Islet of Langerhans (tissue), 1 donor: ENCODE results near the gene MLC1.

ENCODE experiments used
- FAIRE-seq: peaks from one replicate; lab custom pipeline; 2011; peaks lifted over from hg19 to GRCh38; lab: Jason Lieb, UNC

Gene MLC1

DNA sequence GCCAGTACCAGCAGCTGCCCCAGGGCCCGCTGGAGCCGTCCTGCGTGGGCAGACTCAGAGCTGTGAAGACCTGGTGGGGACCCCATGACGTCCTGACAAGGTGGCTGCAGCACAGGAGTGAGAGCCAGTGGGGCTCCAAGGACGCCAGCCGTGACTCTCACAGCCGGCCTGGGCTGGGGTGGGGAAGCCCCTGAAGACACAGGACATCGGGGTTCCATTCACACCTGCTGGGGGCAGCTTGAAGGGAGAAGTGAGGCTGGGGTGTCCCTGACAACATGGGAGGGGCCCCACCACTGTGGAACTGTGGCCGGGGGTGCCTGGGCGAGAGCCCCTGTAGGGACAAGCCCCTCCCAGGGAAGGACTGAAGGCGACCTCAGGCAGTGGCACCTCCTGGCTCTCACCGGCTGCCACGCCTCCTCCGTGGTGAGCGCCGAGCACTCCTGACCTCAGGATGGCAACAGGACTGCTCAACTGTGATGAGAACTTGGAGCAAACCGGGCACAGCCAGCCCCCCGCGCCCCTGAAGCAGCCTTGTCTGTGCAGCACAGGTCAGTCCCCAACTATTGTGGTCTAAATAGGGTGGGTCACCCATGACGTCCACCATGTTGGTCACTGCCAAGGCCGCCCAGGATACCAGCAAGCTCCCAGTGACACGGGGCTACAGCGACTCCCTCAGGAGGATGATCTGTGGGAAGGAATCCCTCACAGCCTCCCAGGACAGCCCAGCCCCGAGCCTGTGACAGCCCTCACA, 49.9 kb downstream of the MLC1 start:
- no peak for FAIRE-seq

GRCh38 chr22:50034126-50035081, 50.8 kb downstream of the MLC1 start:
- FAIRE-seq: no peak

DNA sequence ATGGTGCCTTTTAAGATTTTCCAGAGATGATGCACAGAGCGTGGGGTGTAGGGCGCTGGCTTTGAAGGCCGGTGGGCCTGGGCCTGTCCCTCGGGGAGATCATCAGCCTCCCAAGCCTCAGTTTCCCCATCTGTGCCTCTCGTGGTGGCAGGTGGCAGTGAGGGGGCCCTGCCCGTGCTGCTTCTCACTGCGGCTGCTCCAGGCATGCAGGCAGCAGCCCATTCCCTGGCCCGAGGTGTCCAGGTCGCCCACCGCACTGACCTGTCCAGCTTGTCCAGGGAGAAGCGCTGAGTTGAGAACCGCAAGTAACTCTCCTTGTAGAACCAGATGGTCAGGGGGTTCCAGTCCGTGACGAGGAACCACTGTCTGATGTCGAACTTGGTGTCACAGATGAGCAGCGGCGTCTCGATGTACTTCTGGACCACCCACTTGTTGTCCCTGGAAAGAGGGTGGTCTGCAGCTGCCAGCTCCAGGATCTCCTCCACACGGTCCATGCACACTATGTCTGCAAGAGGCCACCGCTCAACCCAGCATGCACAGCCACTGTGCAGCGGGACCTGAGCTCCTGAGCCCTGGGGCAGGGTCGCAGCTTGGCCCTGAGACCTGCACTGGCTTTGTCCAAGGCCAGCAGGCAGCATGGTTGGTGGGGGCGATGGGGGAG, 52.2 kb downstream of the MLC1 start:
- no peak for FAIRE-seq

DNA sequence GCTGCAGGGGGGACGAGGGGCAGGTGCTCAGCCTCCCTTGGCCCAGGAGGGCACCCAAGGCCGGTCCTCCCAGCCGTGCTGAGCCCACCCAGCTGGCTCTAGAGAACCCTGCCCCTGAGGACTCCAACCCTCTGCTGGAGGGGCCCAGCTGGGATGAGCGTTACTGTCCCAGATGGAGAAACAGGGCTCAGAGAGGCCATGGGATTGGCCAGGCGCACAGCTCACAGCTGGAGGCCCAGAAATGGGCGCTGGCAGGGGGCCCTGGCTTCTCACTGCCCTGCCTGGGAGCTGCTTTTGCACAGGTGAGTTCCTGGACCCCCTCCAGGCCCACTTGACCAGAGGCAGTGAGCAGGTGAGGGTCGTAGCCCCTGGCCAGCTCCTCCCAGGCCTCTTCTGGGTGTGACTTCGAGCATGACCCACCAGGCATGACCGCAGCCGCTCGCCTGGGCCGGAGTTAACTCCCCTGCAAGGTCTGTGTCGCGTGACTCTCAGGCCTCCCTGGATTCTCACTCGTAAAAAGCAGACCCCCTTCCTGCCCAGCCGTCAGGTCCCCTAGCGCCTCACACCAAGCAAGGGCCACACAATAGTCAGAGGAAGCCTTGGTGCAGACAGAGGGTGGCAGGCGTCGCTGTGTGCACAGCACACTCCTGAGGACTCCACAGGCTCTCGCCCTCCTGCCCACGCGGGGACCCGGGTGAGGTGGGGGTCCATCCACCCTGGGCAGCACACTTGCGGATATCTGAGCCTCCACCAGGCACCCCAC, 52.9 kb downstream of the MLC1 start:
- FAIRE-seq: no peak

GRCh38 chr22:50031189-50032091, 53.8 kb downstream of the MLC1 start:
- FAIRE-seq: no peak

- FAIRE-seq: no peak
Measured at GRCh38 chr22:50030297-50031188, 54.7 kb downstream of the MLC1 start.

DNA sequence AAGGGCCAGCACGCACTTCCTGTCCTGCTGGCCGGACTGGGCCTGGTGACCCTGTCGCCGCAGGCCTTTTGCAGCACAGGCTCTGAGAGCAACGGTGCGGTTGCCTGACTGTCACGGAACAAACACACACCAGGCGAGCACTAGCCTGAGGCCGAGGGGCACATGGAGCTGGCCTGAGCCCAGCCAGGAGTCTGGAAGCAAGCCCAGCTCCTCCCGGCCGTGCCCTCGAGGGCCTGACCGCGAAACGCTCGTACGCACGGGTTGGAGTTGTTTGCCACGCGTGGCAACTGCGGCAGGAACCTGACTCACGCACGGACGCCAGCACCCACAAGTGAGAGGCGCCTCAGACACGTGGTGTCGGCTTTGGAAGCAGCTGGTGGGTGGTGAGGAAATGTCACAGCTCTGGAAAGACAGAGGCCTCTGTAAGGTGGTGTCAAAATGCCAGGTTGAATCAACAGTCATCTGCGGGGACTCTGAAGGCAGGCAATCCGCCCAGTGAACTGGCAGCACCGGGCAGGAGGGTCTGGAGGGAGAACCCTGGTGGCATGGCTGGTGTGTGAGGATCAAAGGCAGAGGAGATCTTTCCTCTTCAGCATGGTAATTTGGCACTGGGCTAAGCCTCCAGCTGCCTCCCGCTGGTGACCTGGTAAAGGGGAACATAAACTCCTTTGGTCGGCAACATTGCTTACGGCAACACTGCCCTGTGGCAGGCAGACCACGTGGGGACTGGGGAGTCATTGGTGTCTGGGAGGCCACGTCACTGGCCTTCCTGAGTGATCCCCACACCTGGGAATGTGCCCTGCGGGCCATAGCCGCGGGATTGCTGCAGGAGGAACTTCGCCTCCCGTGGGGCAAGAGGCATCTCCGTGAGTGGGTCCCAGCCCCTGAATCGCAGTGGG, 57.3 kb downstream of the MLC1 start:
- no peak for FAIRE-seq

GRCh38 chr22:50025993-50026392, 59.2 kb downstream of the MLC1 start:
- FAIRE-seq: no peak

DNA sequence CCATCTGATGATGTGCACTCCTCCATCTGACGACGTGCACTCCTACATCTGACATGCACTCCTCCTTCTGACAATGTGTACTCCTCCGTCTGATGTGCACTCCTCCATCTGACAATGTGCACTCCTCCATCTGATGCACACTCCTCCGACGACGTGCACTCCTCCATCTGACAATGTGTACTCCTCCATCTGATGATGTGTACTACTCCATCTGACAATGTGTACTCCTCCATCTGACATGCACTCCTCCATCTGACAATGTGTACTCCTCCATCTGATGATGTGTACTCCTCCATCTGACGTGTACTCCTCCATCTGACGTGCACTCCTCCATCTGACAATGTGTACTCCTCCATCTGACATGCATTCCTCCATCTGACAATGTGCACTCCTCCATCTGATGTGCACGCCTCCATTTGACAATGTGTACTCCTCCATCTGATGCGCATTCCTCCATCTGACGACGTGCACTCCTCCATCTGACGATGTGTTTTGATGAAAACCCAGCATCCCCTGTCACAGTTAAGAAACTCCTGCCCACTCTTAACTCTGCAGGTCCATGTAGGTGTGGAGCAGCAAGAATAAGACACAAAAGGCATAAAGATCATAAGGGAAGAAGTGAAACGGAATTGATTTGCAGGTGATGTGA, 62.9 kb downstream of the MLC1 start:
- FAIRE-seq: no peak

GRCh38 chr22:50020606-50021005, 64.6 kb downstream of the MLC1 start:
- no peak for FAIRE-seq

GRCh38 chr22:50019316-50019715, 65.9 kb downstream of the MLC1 start:
- no peak for FAIRE-seq

GRCh38 chr22:50018608-50019285, 66.5 kb downstream of the MLC1 start:
- FAIRE-seq: no peak

DNA sequence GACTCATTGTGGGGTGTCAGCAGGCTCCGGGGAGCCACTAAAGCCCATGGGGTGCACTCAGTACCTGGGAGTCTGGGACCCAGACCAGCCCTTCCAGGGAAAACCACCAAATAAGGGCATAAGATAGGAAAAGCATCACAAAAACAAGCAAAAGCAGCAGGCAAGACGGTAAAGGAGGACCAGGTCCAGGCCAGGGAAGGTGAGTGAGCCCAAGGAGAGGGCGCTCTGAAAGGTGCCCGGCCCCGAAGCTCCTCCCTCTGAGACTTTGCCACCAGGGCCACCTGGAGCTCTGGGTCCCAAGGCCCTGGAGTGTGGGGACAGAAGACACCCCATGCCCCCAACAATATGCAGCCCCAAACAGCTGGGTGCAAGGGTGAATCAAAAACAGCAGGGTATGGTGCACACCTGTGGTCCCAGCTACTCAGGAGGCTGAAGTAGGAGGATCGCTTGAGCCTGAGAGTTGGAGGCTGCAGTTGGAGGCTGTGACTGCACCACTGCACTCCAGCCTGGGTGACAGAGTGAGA, 67.5 kb downstream of the MLC1 start:
- FAIRE-seq: no peak

GRCh38 chr22:50016988-50017700, 68.1 kb downstream of the MLC1 start:
- no peak for FAIRE-seq

DNA sequence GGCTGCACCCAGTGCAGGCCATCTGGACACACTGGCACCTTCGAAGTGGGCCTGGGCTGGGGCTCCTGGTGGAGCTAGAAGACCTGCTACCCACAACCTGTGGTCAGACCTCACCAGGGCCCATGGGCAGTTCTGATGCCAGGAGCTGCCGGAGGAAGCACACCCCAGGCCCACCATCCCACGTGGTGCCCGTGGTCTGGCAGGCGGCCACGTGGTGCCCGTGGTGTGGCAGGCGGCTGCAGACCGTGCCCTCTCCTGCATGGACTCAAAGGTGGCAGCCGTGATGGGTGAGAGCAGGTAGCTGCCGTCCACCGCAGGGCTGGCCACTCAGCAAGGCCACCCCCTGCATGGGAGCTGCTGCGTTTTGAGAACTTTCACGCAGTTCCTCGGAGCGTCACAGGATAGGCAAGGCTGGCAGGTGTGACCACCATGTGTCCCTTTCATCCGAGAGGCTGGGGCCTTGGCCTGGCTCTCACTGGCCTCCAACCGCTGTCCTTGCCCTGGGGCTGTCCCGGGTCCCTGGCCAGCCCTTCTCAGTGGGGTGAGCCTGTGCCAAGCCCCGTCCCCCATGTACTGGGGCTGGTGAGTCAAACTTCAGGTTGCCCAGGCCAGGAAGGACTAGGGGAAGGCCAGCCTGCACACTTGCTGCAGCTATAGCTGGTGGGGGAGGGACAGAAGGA, 68.8 kb downstream of the MLC1 start:
- FAIRE-seq: no peak
